BJ (cell line): ENCODE results near the gene CLOCK. TPM values are rescaled to one million over a fixed set of nuclear protein-coding genes. Genes with fewer than 3 reads are reported as not detected.

Experiments used
- CTCF ChIA-PET: fragments of 350-600 bp; formaldehyde crosslinking; extraction: SDS; loops from one replicate; lab custom pipeline; 2021; ENCODE audit warnings: antibody characterized with exemption, inconsistent platforms; lab: Yijun Ruan, JAX
- POLR2A ChIA-PET: fragments of 300-600 bp; sonication (Branson Sonifier 250); formaldehyde crosslinking; extraction: SDS; loops from one replicate; lab custom pipeline; 2021; ENCODE audit warnings: antibody characterized with exemption; lab: Charles Lee
- DNase-seq: peaks from one replicate; pipeline ENCODE4 v3.0.0-alpha.2; 2011; ENCODE audit warnings: low read depth
- H3K27me3 ChIP-seq: 2 replicates; pipeline ENCODE4 v1.6.0; 2011; ENCODE audit warnings: low read length; ENCODE audit not compliant: control insufficient read depth, insufficient read depth
- H3K36me3 ChIP-seq: 2 replicates; pipeline ENCODE4 v1.5.1; 2011; ENCODE audit warnings: low read length; ENCODE audit not compliant: control insufficient read depth, insufficient read depth
- H3K4me3 ChIP-seq: 2 replicates; pipeline ENCODE4 v1.5.1; 2011; ENCODE audit warnings: low read depth, mild to moderate bottlenecking, control low read depth, low read length
- polyA plus RNA-seq: library from polyadenylated mRNA; depleted of rRNA; stranded (reverse); fragments of >200 nt; gene quantifications from 2 replicates; pipeline ENCODE4 v1.2.3, GENCODE V29; 2011; rRNA removed
- small RNA-seq: library from RNA; depleted of rRNA; stranded (forward); fragments of <200 nt; gene quantifications from one replicate; pipeline ENCODE3, GENCODE V24; 2012; ENCODE audit warnings: low replicate concordance, low read depth; ENCODE audit not compliant: insufficient read length
- TF ChIP-seq, protein P1 (sequence below): IDR thresholded peaks from 2 replicates; pipeline ENCODE4 v1.5.1; 2011; ENCODE audit warnings: low read depth, mild to moderate bottlenecking, control low read depth, inconsistent platforms, low read length, moderate library complexity; ENCODE audit not compliant: insufficient read depth

CLOCK gene
- polyA plus RNA-seq, 1 experiment: 14.5 TPM

DNA sequence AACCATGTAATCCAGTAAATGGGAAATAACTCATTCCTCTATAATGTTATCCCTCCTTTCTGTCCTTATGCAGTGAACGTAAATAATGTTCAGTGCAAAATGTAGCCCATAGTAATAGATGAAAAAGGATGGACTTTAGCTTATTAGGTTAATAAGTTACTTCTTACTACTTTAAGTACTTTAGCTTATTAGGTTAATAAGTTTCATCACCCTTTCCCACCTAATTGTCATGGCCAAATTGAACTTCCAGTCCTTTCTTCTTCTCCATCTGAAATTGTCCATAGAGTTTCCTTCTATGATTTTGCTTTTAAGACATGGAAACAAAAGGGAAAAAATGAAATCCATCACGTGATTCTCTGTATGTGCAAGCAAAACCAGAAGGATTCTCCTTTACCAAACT, 166.1 kb downstream of the CLOCK start:
- H3K4me3 ChIP-seq: no peak overlapping the region
- TF ChIP-seq, protein P1, sequence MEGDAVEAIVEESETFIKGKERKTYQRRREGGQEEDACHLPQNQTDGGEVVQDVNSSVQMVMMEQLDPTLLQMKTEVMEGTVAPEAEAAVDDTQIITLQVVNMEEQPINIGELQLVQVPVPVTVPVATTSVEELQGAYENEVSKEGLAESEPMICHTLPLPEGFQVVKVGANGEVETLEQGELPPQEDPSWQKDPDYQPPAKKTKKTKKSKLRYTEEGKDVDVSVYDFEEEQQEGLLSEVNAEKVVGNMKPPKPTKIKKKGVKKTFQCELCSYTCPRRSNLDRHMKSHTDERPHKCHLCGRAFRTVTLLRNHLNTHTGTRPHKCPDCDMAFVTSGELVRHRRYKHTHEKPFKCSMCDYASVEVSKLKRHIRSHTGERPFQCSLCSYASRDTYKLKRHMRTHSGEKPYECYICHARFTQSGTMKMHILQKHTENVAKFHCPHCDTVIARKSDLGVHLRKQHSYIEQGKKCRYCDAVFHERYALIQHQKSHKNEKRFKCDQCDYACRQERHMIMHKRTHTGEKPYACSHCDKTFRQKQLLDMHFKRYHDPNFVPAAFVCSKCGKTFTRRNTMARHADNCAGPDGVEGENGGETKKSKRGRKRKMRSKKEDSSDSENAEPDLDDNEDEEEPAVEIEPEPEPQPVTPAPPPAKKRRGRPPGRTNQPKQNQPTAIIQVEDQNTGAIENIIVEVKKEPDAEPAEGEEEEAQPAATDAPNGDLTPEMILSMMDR: no peak
- H3K27me3 ChIP-seq: no peaks in the 10 kb centered on the region
- ChIA-PET CTCF (no interaction called here), POLR2A (no interaction called here)
- H3K36me3 ChIP-seq: no peaks in the 10 kb centered on the region
- DNase-seq: no peak

DNA sequence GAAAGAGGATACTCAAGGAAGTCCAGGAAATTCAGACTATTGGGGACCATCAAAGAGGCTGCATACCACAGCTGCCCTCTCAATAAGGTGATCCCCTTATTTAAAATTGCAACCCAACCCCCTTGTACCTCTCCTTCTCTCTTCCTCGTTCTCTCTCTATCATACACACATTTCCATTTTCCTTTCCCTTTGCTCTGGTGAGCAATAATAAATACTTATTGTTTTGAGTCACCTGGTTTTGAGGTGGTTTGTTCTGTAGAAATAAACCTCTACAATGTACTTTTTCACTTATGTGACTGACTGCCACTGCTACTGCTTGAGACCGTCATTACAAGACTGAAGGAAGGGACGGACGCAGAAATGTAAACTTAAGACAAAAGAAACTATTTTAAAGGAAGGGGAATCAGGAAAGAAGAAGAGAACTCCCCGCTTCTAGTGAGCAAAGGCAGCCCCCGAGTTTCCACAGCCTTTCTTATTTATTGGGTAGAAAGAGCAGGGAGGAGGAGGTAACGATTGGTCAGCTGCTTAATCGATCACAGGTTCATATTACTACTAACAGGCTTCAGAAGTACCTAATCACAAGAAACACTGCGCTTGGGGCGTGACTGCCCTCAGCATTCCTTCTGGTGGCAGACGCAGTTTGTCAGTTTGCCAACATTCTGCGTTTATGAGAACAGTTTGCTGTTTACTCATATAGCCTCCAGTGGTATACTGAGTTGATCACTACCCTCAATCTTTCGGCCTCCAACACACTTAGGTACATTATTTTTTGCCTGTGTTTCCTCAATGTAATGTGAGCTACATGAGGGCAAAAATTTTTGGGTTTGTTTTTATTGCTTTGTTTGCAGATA, 167.9 kb downstream of the CLOCK start:
- H3K4me3 ChIP-seq: no peak overlapping the region
- DNase-seq: no peak
- ChIA-PET CTCF (no interaction called here), POLR2A (no interaction called here)
- H3K27me3 ChIP-seq: no peaks in the 10 kb centered on the region
- TF ChIP-seq, protein P1: no peak
- H3K36me3 ChIP-seq: no peaks in the 10 kb centered on the region

Small RNA genes within 50 kb of the gene (small RNA-seq; reads per million reads assigned to genes)
- gene RF00019: not detected

Other genes with a start within 250 kb of the CLOCK start
- 15.2 and 24.0 TPM in 2 replicates for gene SRD5A3, start 200.7 kb downstream of the CLOCK start, polyA plus RNA-seq
- 129 and 152 TPM in 2 replicates for gene TMEM165, start 151.0 kb downstream of the CLOCK start, polyA plus RNA-seq
- gene PDCL2, start 45.3 kb upstream of the CLOCK start, polyA plus RNA-seq: not detected in 2 replicates
- gene NMU, start 89.4 kb upstream of the CLOCK start, polyA plus RNA-seq: not detected in 2 replicates